Renal pelvis (tissue), 4 donors: ENCODE results near the gene ULK1. TPM values are rescaled to one million over a fixed set of nuclear protein-coding genes. Genes with fewer than 3 reads are reported as not detected.

ENCODE experiments used
- DNase-seq: peaks from one replicate; pipeline ENCODE4 v3.0.0-alpha.2; 2013
- polyA plus RNA-seq, 3 donors: library from polyadenylated mRNA; unstranded; fragments of 120-200 nt; gene quantifications; one replicate each; pipeline ENCODE4 v1.2.1, GENCODE V29; 2013; ENCODE audit not compliant: insufficient read length in 3 of 3

Gene ULK1
- polyA plus RNA-seq, 3 donors: 34.0 to 45.6 (median 36.4) TPM

DNA sequence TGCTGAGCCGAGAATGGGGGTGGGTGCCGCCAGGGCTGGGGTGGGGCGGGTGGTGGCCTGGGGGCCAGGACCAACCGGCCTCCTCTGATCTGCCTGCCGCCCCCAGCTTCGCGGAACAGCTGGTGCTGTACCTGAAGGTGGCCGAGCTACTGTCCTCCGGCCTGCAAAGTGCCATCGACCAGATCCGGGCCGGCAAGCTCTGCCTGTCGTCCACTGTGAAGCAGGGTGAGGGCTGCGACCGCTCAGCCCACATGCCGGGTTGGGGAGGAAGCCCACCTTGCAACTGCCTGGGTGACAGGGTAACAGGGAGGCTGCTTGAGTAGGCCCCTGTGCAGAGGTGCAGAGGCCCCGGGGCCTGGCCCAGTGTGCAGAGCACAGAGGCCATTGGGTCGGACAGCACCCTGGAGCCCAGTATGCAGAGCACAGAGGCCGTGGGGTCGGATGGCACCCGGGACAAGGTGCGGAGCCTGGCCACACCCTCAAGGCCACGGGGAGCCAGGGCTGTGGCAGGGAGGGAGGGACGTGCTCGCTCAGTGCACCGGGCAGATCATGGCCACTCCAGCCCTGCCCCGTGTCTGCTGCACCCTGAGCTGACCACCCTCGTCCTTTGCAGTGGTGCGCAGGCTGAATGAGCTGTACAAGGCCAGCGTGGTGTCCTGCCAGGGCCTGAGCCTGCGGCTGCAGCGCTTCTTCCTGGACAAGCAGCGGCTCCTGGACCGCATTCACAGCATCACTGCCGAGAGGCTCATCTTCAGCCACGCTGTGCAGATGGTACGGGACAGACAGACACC, 25.1 kb downstream of the ULK1 start:
- DNase-seq: no peak

DNA sequence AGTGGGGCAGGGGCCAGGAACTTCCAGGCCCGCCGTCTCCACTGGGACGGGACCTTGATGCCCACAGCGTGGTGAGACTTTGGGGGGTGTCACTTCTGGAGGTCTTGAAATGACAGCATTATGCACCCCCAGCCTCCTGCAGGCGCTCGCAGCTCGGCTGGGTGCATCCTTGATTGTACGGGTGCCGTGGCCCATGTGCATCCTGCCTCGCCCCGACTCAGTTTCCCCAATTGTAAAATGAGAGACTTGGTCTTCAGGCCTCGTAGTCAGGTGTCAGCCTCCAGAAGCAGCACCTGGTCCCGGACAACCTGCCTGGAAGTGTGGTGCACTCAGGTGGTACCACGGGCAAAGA, 25.7 kb downstream of the ULK1 start:
- no peak for DNase-seq

DNA sequence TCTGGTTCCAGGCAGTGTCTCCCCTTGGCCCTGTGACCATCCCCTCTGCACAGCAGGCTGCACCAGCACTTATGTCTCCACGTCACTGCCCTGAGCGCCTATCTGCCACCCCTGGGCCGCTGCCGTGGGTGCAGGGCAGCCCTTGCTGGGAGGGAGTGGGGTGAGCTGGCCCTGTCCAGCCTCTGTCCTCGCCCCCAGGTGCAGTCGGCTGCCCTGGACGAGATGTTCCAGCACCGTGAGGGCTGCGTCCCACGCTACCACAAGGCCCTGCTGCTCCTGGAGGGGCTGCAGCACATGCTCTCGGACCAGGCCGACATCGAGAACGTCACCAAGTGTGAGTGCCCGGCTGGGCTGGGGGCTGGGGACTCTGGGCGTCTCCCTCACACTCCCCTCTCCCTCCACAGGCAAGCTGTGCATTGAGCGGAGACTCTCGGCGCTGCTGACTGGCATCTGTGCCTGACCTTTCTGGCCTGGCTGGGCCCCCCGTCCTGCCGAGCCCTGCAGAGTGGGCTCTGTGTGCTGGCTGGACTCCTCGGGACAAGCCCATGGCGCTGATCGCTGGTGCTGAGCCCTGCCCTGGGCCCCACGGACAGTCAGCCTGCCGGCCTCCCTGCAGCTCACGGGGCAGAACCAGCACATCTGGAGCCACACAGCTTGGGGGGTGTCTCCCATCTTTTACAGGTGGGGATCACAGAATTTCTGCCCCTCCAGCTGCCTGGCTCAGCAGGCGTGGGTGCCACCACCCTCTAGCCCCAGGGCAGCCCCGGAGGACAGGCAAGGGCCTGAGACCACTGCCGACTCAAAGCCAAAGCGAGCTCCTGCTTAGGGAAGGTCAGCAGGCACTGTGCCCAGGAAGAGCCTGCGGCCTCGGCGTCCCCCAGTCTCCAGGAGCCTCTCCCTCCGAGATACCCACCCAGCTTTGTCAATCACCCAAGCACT, 26.7 kb downstream of the ULK1 start:
- DNase-seq: no peak

DNA sequence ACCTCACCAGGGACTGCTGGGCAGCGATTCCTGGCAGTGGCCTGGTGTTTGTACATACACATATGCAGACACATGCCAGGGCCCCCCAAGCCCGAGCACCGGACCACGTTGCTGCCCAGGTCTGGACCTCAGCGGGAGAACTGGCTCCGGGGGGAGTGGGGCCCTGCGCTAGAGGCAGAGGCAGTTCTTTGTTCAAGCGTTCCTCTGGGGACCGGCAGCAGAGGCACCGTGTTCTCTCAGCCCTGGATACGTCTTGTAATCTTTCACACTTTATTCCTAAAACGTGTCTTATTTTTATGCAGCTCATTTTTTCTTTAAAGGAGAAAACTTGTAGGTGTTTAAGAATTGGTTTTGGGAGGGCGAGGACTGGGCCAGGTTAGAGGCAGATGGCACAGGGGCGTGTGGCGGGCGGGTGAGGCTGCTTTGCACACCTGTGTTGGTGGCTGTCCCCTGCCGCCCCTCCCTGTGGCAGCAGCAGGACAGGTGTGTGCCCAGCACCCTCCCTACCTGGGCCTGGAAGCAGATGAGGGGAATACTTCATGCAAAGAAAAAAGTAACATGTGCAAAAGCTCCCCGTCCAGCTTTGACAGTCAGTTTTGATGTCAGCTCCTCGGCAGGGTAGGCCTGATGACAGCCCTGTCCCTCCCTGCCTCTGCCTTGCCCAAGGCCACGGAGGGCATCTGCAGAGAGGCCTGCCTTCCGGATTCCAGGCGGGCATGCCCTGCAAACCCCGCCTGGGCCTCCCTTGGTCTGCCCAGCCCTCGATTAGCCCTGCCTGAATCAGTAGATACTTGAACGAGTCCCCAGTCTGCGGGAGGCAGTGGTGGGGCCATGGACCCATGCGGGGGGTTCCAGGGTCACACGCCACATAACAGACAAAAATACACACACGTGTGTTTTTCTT, 27.7 kb downstream of the ULK1 start:
- DNase-seq: no peak

DNA sequence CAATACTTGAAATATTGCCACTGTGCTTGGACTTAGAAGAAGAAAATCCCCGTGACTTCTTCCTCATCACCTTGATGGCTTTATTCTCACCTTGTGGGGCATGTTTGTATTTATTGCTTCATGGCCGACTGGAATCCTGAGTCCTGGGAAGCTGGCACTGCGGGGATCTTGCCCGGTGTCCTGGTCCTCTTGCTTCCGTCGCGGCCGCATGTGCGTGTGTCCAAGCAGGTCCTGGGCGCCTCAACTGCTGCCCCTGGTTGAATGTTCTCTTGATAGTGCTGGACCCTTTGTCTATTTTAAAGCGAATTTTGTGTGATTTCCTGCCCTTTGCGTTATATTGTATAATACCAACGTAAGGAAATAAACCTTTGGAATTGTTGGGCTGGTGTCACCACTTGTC, 28.4 kb downstream of the ULK1 start:
- DNase-seq: no peak

DNA sequence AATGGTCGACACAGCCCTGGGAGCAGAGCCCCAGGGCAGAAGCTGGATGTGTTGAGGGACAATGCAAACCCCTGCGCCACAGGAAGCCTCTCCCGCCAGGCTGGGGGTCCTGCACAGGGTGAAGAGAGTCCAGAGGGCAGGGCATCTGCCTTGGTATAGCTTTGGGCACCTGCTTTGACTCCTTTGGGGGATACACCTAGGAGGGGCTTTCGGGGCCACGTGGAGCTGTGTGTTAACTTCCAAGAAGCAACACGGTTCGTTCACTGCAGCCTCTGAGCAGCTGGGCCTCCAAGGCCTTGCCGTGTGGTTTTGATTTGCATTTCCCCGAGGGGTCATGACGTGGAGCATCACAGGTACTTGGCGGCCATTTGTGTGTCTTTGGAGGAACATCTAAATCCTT, 28.8 kb downstream of the ULK1 start:
- no peak for DNase-seq

DNA sequence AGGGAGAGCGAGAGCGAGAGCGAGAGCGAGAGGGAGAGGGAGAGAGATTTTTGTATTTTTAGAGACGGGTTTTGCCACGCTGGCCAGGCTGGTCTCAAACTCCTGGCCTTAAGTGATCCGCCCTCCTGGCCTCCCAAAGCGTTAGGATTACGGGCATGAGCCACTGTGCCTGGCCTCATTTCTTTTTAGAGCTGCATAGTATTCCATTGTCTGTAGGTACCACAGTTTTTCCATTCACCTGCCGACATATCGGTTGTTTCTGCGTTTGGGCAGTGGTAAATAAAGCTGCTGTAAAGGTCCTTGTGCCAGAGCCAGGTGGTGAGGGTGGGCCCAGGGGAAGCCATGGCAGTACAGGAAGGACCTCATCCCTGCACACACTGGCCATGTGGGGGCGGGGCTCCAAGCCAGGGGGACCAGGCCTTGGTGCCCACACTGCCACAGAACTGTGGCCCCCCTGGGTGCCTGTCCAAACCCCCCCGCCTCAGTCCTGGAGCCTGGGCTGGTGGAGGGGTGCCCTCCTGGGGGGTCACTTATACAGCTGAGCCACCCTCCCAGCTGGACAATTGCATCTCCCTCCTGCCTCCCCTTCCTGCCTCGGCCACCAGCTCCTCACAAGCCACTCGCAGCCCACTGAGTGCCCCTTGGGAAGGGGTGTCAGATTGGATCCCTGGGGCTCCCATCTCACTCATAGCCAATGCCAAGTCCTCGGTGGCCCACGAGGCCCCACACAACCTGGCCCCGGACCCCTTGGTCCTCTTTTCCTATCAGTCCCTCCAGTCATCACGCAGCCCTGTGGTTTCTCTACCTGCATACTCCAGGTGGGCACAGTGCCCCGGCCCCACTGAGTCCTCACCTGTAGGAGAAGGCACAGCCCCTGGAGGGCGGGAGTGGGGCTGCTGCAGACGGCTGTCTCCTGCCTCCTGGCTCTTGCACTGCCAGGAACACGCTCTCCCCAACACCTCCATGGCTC, 33.0 kb downstream of the ULK1 start:
- no peak for DNase-seq

DNA sequence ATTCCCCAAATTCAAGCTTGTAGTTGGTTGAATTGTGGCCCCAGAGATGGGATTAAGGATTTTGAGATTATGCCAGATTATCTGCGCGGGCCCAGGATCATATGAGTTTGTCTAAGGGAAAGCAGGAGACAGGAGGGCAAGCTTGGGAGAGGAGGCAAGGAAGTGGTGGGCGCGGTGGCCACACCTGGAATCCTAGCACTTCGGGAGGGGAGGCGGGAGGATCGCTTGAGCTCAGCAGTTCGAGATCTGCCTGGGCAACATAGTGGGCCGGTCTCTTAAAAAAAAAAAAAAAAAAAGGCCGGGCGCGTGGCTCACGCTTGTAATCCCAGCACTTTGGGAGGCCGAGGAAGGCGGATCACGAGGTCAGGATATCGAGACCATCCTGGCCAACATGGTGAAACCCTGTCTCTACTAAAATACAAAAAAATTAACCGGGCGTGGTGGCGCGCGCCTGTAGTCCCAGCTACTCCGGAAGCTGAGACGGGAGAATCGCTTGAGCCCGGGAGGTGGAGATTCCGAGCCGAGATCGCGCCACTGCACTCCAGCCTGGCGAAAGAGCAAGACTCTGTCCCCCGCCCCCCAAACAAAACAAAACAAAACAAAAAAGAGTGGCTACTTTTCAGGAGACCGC, 33.8 kb downstream of the ULK1 start:
- DNase-seq: no peak

DNA sequence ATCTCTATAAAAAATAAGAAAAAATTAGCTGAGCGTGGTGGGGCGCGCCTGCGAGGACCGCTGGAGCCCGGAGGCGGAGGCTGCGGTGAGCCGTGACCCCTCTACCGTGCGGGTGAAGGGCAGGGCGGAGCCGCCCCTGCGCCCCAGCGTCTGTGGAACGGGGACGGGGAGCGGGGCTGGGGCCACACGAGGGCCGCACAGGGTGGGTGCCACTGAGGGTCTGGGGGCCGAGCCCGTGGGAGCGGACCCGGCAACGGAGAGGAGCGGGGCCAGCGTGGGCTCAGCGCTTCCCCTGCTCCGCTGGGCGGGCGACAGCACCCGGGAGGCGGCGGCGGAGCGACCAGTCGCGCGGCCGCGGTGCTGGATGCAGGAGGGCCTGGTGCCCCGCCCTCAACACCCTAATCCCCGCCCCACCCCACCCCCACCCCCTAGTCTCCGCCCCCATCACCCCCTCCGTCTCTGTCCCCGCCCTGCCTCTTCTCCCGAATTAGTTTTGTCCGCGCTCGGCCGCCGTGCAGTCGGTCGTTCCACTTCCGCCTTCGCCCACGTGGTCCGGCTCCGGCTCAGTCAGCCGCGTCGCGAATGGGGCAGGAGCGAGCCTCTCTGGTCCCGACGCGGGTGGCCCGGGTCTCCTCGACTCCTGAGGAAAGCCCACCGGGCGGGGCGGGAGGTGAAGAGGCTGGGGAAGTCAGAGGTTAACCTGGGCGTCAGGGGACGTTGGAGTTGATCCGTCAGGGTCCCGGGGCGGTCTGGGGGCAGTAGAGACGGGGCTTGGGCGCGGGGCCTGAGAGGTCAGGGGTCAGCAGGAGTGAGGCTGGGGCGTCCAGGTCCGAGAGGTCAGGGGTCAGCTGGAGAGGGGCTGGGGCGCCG, 34.5 kb downstream of the ULK1 start, which contains the start of gene PUS1:
PUS1 (plus strand) TSS at position 566 of the 870 bp plus-strand sequence. CDS start 447 bp downstream, outside the sequence.
- peak; percentile 95 for DNase-seq

DNA sequence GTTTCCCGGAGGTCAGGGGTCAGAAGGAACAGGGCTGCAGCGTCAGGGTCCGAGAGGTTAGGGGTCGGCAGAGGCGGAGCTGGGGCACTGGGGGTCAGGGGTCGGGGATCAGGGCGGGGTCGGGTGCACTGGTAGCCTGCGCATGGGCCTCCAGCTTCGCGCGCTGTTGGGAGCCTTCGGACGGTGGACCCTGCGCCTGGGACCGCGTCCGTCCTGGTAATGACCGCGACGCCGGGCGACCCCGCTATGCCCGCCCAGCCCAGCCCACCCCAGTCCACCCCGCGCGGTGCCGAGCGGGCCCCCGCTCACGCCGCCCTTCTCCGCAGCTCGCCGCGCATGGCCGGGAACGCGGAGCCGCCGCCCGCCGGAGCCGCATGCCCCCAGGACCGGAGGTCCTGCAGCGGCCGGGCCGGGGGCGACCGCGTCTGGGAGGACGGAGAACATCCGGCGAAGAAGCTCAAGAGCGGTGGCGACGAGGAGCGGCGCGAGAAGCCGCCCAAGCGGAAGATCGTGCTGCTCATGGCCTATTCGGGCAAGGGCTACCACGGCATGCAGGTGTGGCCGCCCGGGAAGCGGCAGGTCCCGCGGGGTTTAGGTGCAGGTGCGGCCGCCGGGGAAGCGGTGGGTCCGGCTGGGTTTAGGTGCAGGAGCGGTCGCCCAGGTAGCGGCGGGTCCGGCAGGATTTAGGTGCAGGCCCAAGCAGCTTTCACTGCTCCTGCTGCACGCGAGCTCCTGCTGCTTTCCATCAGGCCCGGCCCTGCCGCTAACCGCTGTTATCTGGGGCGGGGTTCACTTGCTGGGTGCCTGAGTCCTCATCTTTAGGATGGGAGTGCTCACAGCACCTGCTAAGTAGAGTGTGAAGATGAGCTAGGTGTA, 35.4 kb downstream of the ULK1 start:
- no peak for DNase-seq

DNA sequence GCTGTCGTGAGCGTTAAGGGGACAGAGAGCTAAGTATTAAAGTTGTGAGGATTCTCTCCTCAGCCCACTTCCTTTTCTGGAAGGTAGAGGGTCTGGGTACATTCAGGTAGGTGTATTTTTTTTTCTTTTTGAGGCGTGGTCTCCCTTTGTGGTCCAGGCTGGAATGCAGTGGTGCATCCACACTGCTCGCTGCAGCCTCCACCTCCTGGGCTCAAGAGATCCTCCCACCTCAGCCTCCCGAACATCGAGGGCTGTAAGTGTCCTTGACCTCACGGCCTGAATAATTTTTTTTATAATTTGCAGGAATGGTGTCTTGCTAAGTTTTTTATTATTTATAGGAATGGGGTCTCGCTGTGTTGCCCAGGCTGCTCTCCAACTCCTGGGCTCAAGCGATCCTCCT, 36.1 kb downstream of the ULK1 start:
- DNase-seq: no peak

DNA sequence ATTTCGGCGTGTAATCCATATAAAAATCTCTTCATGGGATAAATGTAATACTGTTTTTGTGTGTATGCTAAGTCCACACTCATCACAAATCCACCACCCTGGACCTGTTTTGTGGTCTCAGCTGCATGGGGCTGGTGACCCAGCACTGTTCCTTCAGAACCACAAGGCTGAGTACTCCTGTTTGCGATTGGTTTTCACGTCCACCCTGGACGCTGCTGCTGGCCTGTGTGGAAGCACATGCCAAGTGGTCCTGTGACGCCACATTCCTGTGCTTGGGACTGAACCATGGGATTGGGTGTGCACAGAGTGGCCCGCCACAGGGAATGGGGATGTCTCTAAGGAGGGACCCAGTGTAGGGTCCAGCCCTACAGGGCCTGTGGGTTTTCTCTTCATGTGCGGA, 39.0 kb downstream of the ULK1 start:
- no peak for DNase-seq

DNA sequence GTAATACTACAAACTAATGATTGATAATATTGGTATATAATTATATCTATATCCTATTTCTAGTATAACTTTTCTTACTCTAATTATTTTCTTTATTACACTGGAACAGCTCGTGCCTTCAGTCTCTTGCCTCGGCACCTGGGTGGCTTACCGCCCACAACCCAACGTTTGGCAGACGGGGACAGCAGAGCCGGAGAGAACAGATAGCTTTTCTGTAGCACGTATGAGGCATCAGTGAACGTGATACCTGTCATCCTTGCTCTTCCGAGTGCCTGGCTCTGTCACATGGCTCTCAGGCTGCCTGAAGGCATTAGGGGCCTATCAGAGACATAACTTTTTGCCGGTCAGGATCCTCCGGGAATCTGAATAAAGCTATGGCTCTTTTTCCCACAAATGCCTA, 40.1 kb downstream of the ULK1 start:
- DNase-seq: no peak

DNA sequence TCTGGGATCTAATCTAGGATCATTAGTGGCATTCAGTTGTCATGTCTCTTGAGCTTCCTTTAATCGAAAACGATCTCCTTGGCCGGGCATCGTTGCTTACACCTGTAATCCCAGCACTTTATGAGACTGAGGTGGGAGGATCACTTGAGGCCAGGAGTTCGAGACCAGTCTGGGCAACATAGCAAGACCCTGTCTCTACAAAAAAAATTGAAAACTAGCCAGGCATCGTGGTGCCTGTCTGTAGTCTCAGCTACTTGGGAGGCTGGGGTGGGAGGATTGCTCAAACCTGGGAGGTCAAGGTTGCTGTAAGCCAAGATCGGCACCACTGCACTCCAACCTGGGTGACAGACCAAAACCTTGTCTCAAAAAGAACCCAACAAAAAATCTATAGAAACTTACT, 43.7 kb downstream of the ULK1 start:
- no peak for DNase-seq

DNA sequence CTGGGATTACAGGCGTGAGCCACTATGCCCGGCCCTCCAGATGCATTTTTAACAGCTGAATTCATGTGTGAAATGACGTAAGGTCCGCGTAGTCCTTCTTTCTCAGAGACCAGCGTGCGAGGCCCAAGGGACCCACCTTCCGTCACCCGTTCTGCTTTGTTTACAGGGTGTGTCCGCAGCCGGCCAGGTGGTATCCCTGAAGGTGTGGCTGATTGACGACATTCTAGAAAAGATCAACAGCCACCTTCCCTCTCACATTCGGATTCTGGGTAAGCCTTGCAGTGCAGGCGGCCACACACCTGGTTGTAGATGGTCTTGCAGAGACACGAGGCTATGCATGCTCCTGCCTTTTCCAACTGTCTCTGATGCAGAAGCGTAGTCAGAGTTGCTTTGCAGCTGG, 44.6 kb downstream of the ULK1 start:
- no peak for DNase-seq

DNA sequence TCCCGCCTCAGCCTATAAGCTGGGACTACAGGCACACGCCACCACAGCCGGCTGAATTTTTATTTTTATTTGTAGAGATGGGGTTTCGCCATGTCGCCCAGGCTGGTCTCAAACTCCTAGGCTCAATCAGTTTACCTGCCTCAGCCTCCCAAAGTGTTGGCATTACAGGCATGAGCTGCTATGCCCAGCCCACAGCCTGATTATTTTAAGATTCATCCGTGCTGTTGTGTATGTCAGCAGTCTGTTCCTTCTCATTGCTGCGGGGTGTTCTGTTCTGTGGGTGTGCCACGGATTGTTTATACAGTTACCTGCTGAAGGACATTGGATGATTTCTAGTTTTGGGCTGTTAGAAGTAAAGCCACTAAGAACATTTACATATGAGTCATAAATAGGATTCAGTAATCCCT, 45.7 kb downstream of the ULK1 start:
- no peak for DNase-seq

DNA sequence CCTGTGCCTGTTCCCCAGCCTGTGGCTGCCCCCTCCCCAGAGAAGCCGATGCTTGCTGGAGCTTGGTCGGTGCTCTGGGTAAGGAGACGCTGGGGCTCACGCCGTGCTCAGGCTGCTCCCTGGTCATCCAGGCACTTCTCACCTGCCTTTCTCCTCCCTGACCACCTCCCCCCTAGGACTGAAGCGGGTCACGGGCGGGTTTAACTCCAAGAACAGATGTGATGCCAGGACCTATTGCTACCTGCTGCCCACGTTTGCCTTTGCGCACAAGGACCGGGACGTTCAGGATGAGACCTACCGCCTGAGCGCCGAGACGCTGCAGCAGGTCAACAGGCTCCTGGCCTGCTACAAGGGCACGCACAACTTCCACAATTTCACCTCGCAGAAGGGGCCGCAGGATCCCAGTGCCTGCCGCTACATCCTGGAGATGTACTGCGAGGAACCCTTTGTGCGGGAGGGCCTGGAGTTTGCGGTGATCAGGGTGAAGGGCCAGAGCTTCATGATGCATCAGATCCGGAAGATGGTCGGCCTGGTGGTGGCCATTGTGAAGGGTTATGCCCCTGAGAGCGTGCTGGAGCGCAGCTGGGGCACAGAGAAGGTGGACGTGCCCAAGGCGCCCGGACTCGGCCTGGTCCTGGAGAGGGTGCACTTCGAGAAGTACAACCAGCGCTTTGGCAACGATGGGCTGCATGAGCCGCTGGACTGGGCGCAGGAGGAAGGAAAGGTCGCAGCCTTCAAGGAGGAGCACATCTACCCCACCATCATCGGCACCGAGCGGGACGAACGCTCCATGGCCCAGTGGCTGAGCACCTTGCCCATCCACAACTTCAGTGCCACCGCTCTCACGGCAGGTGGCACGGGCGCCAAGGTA, 46.9 kb downstream of the ULK1 start:
- DNase-seq: no peak
